GM21367 (cell line): ENCODE data around the gene TIMP2.
"Not testable (repeated sequence)": the region's sequence is repeated elsewhere in the genome, so short reads cannot be mapped to it uniquely, and the experiment has no call there.

Experiments
- ATAC-seq: cut with Tn5 transposase; IDR thresholded peaks from one replicate; pipeline ENCODE4 v1.9.1; 2021; ENCODE audit not compliant: unreplicated experiment

The TIMP2 gene

GRCh38 chr17:78892062-78892456 lies 33.1 kb downstream of the TIMP2 start:
- no peak for ATAC-seq

- ATAC-seq: no peak
These were observed 33.7 kb downstream of the TIMP2 start for GRCh38 chr17:78891406-78892061.

- no peak for ATAC-seq
These were observed 34.7 kb downstream of the TIMP2 start for GRCh38 chr17:78890498-78890897.

GRCh38 chr17:78890096-78890495 lies 35.1 kb downstream of the TIMP2 start:
- not testable (repeated sequence) for ATAC-seq

GRCh38 chr17:78889531-78889930 lies 35.7 kb downstream of the TIMP2 start:
- ATAC-seq: no peak

- ATAC-seq: no peak
These were observed 36.2 kb downstream of the TIMP2 start for GRCh38 chr17:78888941-78889518.

GRCh38 chr17:78886954-78887353 lies 38.2 kb downstream of the TIMP2 start:
- ATAC-seq: no peak

GRCh38 chr17:78885956-78886355 lies 39.2 kb downstream of the TIMP2 start:
- ATAC-seq: no peak

- no peak for ATAC-seq
These were observed 40.1 kb downstream of the TIMP2 start for GRCh38 chr17:78884876-78885667.

- ATAC-seq: no peak
These were observed 40.9 kb downstream of the TIMP2 start for GRCh38 chr17:78884148-78884825.

- ATAC-seq: no peak
These were observed 41.6 kb downstream of the TIMP2 start for GRCh38 chr17:78883533-78884131.

GRCh38 chr17:78883089-78883532 lies 42.1 kb downstream of the TIMP2 start:
- ATAC-seq: no peak

GRCh38 chr17:78882540-78883088 lies 42.6 kb downstream of the TIMP2 start:
- ATAC-seq: no peak

GRCh38 chr17:78879635-78880186 lies 45.5 kb downstream of the TIMP2 start:
- no peak for ATAC-seq

GRCh38 chr17:78878871-78879527 lies 46.2 kb downstream of the TIMP2 start:
- ATAC-seq: no peak

- ATAC-seq: no peak
These were observed 46.9 kb downstream of the TIMP2 start for GRCh38 chr17:78878261-78878660.

- not testable (repeated sequence) for ATAC-seq
These were observed 48.2 kb downstream of the TIMP2 start for GRCh38 chr17:78876954-78877517.

- no peak for ATAC-seq
These were observed 49.0 kb downstream of the TIMP2 start for GRCh38 chr17:78876094-78876597.

- no peak for ATAC-seq
These were observed 49.7 kb downstream of the TIMP2 start for GRCh38 chr17:78875363-78876093.
